H1 (cell line): Measurements from ENCODE around the gene MBIP. TPM values are rescaled to one million over a fixed set of nuclear protein-coding genes. Genes with fewer than 3 reads are reported as not detected.

Source experiments
- CTCF ChIA-PET: fragments of 300-600 bp; sonication (Branson Sonifier 250); formaldehyde crosslinking; loops from one replicate; lab custom pipeline; 2021; ENCODE audit not compliant: partially characterized antibody; lab: Charles Lee
- POLR2A ChIA-PET: fragments of 300-600 bp; sonication (Branson Sonifier 250); formaldehyde crosslinking; loops from one replicate; lab custom pipeline; 2021; ENCODE audit warnings: inconsistent platforms; ENCODE audit not compliant: partially characterized antibody; lab: Charles Lee
- DNase-seq, 2 experiments: peaks; one replicate each; pipeline versions ENCODE4 v3.0.0 to v3.0.0-alpha.2; 2010 to 2022; ENCODE audit warnings: low spot score in 2 of 2, low read depth in 1 of 2, mixed read lengths in 1 of 2
- FAIRE-seq: peaks from 2 replicates; lab custom pipeline; 2011; peaks lifted over from hg19 to GRCh38; lab: Jason Lieb, UNC
- H2AFZ ChIP-seq: 2 replicates; pipeline ENCODE4 v1.8.1; 2012; ENCODE audit warnings: low read length, inconsistent platforms
- H2AK5ac ChIP-seq: 2 replicates; pipeline ENCODE4 v1.6.1; 2013; ENCODE audit warnings: low read depth, low read length
- H2BK120ac ChIP-seq: replicated peaks from 2 replicates; pipeline ENCODE3; 2013; ENCODE audit warnings: low read depth, low read length, inconsistent platforms
- H2BK12ac ChIP-seq: 2 replicates; pipeline ENCODE4 v1.6.1; 2013; ENCODE audit warnings: low read depth, low read length
- H2BK15ac ChIP-seq: 2 replicates; pipeline ENCODE4 v1.6.1; 2013; ENCODE audit warnings: low read length
- H2BK20ac ChIP-seq: 2 replicates; pipeline ENCODE4 v1.6.1; 2013; ENCODE audit warnings: low read length
- H2BK5ac ChIP-seq: 2 replicates; pipeline ENCODE4 v1.6.1; 2013; ENCODE audit warnings: low read depth, low read length
- H3K14ac ChIP-seq: 2 replicates; pipeline ENCODE4 v1.6.1; 2013; ENCODE audit warnings: inconsistent platforms; ENCODE audit not compliant: insufficient read length
- H3K18ac ChIP-seq: 2 replicates; pipeline ENCODE4 v1.6.1; 2013; ENCODE audit warnings: low read length; ENCODE audit errors: extremely low read depth
- H3K23ac ChIP-seq: 2 replicates; pipeline ENCODE4 v1.6.1; 2013; ENCODE audit warnings: inconsistent platforms; ENCODE audit not compliant: insufficient read length
- H3K23me2 ChIP-seq: 2 replicates; pipeline ENCODE4 v1.6.1; 2013; ENCODE audit warnings: low read depth, low read length
- H3K27ac ChIP-seq: 2 replicates; pipeline ENCODE4 v1.6.1; 2011; ENCODE audit warnings: low read depth, low read length, inconsistent platforms
- H3K27me3 ChIP-seq, 4 experiments: replicated peaks in 1 of 4; 1 replicate in 1 of 4; 2 replicates in 3 of 4; pipeline versions ENCODE4 v1.6.1 to v1.8.1; 2011 to 2013; ENCODE audit warnings: low read length in 3 of 4, mild to moderate bottlenecking in 3 of 4, inconsistent platforms in 2 of 4, mixed read lengths in 2 of 4, moderate library complexity in 1 of 4; ENCODE audit not compliant: control insufficient read depth in 3 of 4, insufficient read depth in 3 of 4; ENCODE audit errors: extremely low read depth in 1 of 4
- H3K36me3 ChIP-seq, 4 experiments: 2 replicates each; pipeline versions ENCODE4 v1.6.1 to v1.8.1; 2011 to 2013; ENCODE audit warnings: mild to moderate bottlenecking in 4 of 4, low read length in 3 of 4, moderate library complexity in 2 of 4, control low read depth in 1 of 4, inconsistent platforms in 1 of 4; ENCODE audit not compliant: insufficient read depth in 4 of 4, control insufficient read depth in 2 of 4
- H3K4ac ChIP-seq: replicated peaks from 2 replicates; pipeline ENCODE3; 2013; ENCODE audit warnings: low read length, low read depth, mixed read lengths, inconsistent platforms; ENCODE audit not compliant: insufficient read length
- H3K4me1 ChIP-seq, 4 experiments: replicated peaks in 1 of 4; 1 replicate in 1 of 4; 2 replicates in 3 of 4; pipeline versions ENCODE4 v1.6.1 to v1.8.1; 2011 to 2013; ENCODE audit warnings: low read length in 3 of 4, inconsistent platforms in 2 of 4, mixed read lengths in 1 of 4; ENCODE audit not compliant: insufficient read depth in 4 of 4, control insufficient read depth in 3 of 4
- H3K4me2 ChIP-seq, 2 experiments: 2 replicates each; pipeline versions ENCODE4 v1.6.1 to v1.8.1; 2011 to 2013; ENCODE audit warnings: low read depth in 2 of 2, low read length in 2 of 2, control low read depth in 1 of 2, inconsistent platforms in 1 of 2, mild to moderate bottlenecking in 1 of 2; ENCODE audit not compliant: insufficient read depth in 1 of 2
- H3K4me3 ChIP-seq, 4 experiments: fragments of 200-600, 300-600 bp in 1 of 4; sonication (generic), shearing (Covaris generic), sonication (Bioruptor Twin) in 1 of 4; 2 replicates each; pipeline versions ENCODE4 v1.5.1 to v1.8.1; 2011 to 2016; ENCODE audit warnings: low read length in 4 of 4, low read depth in 3 of 4, control low read depth in 2 of 4, inconsistent platforms in 2 of 4, mild to moderate bottlenecking in 2 of 4, mixed read lengths in 1 of 4, moderate library complexity in 1 of 4; ENCODE audit not compliant: insufficient read depth in 2 of 4; ENCODE audit errors: extremely low read depth in 1 of 4
- H3K56ac ChIP-seq: replicated peaks from 2 replicates; pipeline ENCODE3; 2013; ENCODE audit warnings: low read depth, mild to moderate bottlenecking, mixed read lengths, low read length, inconsistent platforms; ENCODE audit not compliant: insufficient read length
- H3K79me1 ChIP-seq: 2 replicates; pipeline ENCODE4 v1.6.1; 2013; ENCODE audit warnings: low read depth, low read length, control low read depth
- H3K79me2 ChIP-seq, 2 experiments: 2 replicates each; pipeline versions ENCODE4 v1.6.1 to v1.8.1; 2012 to 2013; ENCODE audit warnings: low read length in 2 of 2, mild to moderate bottlenecking in 2 of 2, inconsistent platforms in 1 of 2; ENCODE audit not compliant: insufficient read depth in 2 of 2, control insufficient read depth in 1 of 2
- H3K9ac ChIP-seq, 4 experiments: replicated peaks in 1 of 4; 1 replicate in 1 of 4; 2 replicates in 3 of 4; pipeline versions ENCODE4 v1.6.1 to v1.8.1; 2011 to 2013; ENCODE audit warnings: low read depth in 3 of 4, low read length in 3 of 4, control low read depth in 2 of 4, mild to moderate bottlenecking in 2 of 4, moderate library complexity in 2 of 4, inconsistent platforms in 1 of 4; ENCODE audit errors: extremely low read depth in 1 of 4
- H3K9me3 ChIP-seq, 2 experiments: 2 replicates each; pipeline versions ENCODE4 v1.6.1 to v1.8.1; 2012 to 2013; ENCODE audit warnings: mild to moderate bottlenecking in 2 of 2, moderate library complexity in 2 of 2, control low read depth in 1 of 2, inconsistent platforms in 1 of 2, low read depth in 1 of 2, low read length in 1 of 2, mixed read lengths in 1 of 2; ENCODE audit not compliant: insufficient read depth in 2 of 2
- H4K20me1 ChIP-seq, 2 experiments: replicated peaks in 1 of 2; 2 replicates each; pipeline versions ENCODE3 to v1.8.1; 2011 to 2013; ENCODE audit warnings: inconsistent platforms in 2 of 2, low read length in 2 of 2, mild to moderate bottlenecking in 1 of 2; ENCODE audit not compliant: insufficient read depth in 2 of 2, control insufficient read depth in 1 of 2
- H4K5ac ChIP-seq: 2 replicates; pipeline ENCODE4 v1.6.1; 2013; ENCODE audit warnings: low read length, low read depth, mixed read lengths, inconsistent platforms; ENCODE audit not compliant: insufficient read length
- H4K8ac ChIP-seq: 2 replicates; pipeline ENCODE4 v1.8.0; 2013; ENCODE audit warnings: mild to moderate bottlenecking, moderate library complexity, low read length, inconsistent platforms; ENCODE audit not compliant: insufficient read depth; ENCODE audit errors: extremely low read depth
- H4K91ac ChIP-seq: replicated peaks from 2 replicates; pipeline ENCODE3; 2013; ENCODE audit warnings: low read length, mixed read lengths, inconsistent platforms; ENCODE audit not compliant: insufficient read length
- TBP ChIP-seq: IDR thresholded peaks from 2 replicates; pipeline ENCODE4 v1.6.1; 2011; ENCODE audit warnings: low read depth, low read length, improper control_type of control experiment
- WGBS, 2 experiments: shearing (Covaris generic) in 1 of 2; methylation state at CpG; one replicate each; pipeline versions ENCODE4 v1.1.6 to v1.1.7; 2013 to 2015; ENCODE audit warnings: low lambda C conversion rate in 2 of 2, mixed read lengths in 2 of 2, inconsistent platforms in 1 of 2, low coverage in 1 of 2, missing lambda C conversion rate in 1 of 2; ENCODE audit not compliant: insufficient replicate concordance in 2 of 2, insufficient coverage in 1 of 2, insufficient read length in 1 of 2; ENCODE audit errors: extremely low coverage in 1 of 2, missing lambda C conversion rate in 1 of 2; 5-methylcytosine and 5-hydroxymethylcytosine counted together
- polyA plus RNA-seq, 7 experiments: library from polyadenylated mRNA; depleted of rRNA in 3 of 7; stranded (reverse) in 5 of 7; unstranded in 2 of 7; fragments of >200 nt in 5 of 7; fragments of 200-250 nt in 2 of 7; gene quantifications; 1 replicate in 5 of 7; 2 replicates in 1 of 7; 4 replicates in 1 of 7; pipeline versions ENCODE4 v1.2.1 to v1.2.3, GENCODE V29; 2011 to 2013; ENCODE audit warnings: missing spikeins in 2 of 7, mixed read lengths in 2 of 7
- total RNA-seq: library from RNA; stranded (reverse); fragmentation: NEBNext Ultra II Directional; extraction: Animal tissue kit (Norgen Biotek cat#: 25700); gene quantifications from 2 replicates; pipeline ENCODE4 v1.2.1, GENCODE V29; 2021

MBIP gene
- total and polyA plus RNA-seq, 2 of the 8 experiments (the other 6 are each of a cell fraction or from before 2014, with no cell fraction given) = 15.0 to 27.4 TPM

DNA sequence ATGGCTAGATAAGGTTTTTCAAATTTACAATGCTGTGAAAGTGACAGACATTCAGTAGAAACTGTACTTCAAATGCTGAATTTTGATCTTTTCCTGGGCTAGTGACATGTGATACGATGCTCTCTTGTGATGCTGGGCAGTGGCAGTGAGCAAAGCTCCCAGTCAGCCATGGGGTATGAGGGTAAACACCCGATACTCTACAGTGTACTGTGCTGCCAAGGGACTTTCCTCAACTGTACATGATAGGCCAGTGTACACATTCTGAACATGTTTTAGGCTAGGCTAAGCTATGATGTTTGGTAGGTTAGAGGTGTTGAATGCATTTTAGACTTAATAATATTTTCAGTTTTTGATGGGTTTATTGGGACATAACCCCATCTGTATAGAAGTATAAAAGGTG lies 17.6 kb downstream of the MBIP start:
- no peak for TF ChIP-seq TBP
- H2BK12ac ChIP-seq = no peak overlapping the region
- H2AFZ ChIP-seq = no peak overlapping the region
- H4K5ac ChIP-seq = no peak overlapping the region
- H3K4me1 ChIP-seq = no peaks in the 10 kb centered on the region
- peaks cover 6 to 64% (median 34%) of the 10 kb centered on the region in 4 experiments; a peak in 7 of 8 replicates for H3K36me3 ChIP-seq
- H4K91ac ChIP-seq = no peak overlapping the region
- no peak overlapping the region for H3K14ac ChIP-seq
- DNase-seq (no peak), FAIRE-seq (no peak)
- H4K8ac ChIP-seq = no peak overlapping the region
- H3K4ac ChIP-seq = no peak overlapping the region
- H3K23me2 ChIP-seq = no peaks in the 10 kb centered on the region
- H3K4me3 ChIP-seq = no peak overlapping the region
- peaks cover 0 to 2% of the 10 kb centered on the region in 2 experiments for H4K20me1 ChIP-seq
- H2BK120ac ChIP-seq = no peak overlapping the region
- H3K23ac ChIP-seq = no peak overlapping the region
- no peak overlapping the region for H2BK5ac ChIP-seq
- ChIA-PET POLR2A (no interaction called here), CTCF (interaction anchor here (1.2 kb wide), 1 partner anchor 234 kb away, joined by 3 read pairs; no protein-coding TSS in a partner anchor)
- no peaks in the 10 kb centered on the region for H3K27me3 ChIP-seq
- H3K18ac ChIP-seq = no peak overlapping the region
- no peaks in the 10 kb centered on the region for H3K79me2 ChIP-seq
- no peak overlapping the region for H3K9ac ChIP-seq
- WGBS, 2 experiments = 94% methylated on average over 2 of the region's 2 CpGs; no CpG with 5 or more reads in 1 of the 2 experiments
- no peak overlapping the region for H3K56ac ChIP-seq
- no peak overlapping the region for H2BK15ac ChIP-seq
- no peak overlapping the region for H2AK5ac ChIP-seq
- no peak overlapping the region for H3K4me2 ChIP-seq
- H2BK20ac ChIP-seq = no peak overlapping the region
- no peaks in the 10 kb centered on the region; the same call in 1 of the 2 replicates for H3K79me1 ChIP-seq
- no peaks in the 10 kb centered on the region for H3K9me3 ChIP-seq
- H3K27ac ChIP-seq = no peak overlapping the region
